ENCODE measurements around the gene SPEM1.
A peak's percentile ranks its signal among the peaks of the same experiment; 100 is the strongest.

SPEM1 gene

GRCh38 chr17:7391307-7391706 is 28.8 kb upstream of the SPEM1 start:
- DNase-seq (ENCODE audit: low spot score): no peak
- TF ChIP-seq CTCF (IDR thresholded peaks at IDR 0.05; ENCODE audit: extremely low read depth, missing control alignments): no peak

- no peak for DNase-seq (ENCODE audit: low spot score)
- TF ChIP-seq CTCF (IDR thresholded peaks at IDR 0.05; ENCODE audit: extremely low read depth, missing control alignments): no peak
Measured at GRCh38 chr17:7392696-7393612, 27.2 kb upstream of the SPEM1 start.

- no peak for TF ChIP-seq CTCF (IDR thresholded peaks at IDR 0.05; ENCODE audit: extremely low read depth, missing control alignments)
- DNase-seq (ENCODE audit: low spot score): peak; percentile 89
Measured at GRCh38 chr17:7393613-7394451, 26.3 kb upstream of the SPEM1 start.

- peak; percentile 99 for DNase-seq (ENCODE audit: low spot score)
- TF ChIP-seq CTCF (IDR thresholded peaks at IDR 0.05; ENCODE audit: extremely low read depth, missing control alignments): no peak
Measured at GRCh38 chr17:7394452-7395191, 25.5 kb upstream of the SPEM1 start, which contains the start of gene PLSCR3. PLSCR3 (minus strand) TSS chr17:7394525; CDS start chr17:7394110, 415 bp downstream.

GRCh38 chr17:7396147-7396546 is 24.0 kb upstream of the SPEM1 start:
- TF ChIP-seq CTCF (IDR thresholded peaks at IDR 0.05; ENCODE audit: extremely low read depth, missing control alignments): no peak
- DNase-seq (ENCODE audit: low spot score): no peak

- TF ChIP-seq CTCF (IDR thresholded peaks at IDR 0.05; ENCODE audit: extremely low read depth, missing control alignments): no peak
- DNase-seq (ENCODE audit: low spot score): no peak
Measured at GRCh38 chr17:7398612-7399011, 21.5 kb upstream of the SPEM1 start.
